HEK293 (cell line): Measurements from ENCODE around the gene C1GALT1C1L.
A peak's percentile ranks its signal among the peaks of the same experiment; 100 is the strongest.

Experiments used
- EGR2 ChIP-seq: fragments of 450-650 bp; formaldehyde crosslinking; IDR thresholded peaks from 2 replicates; pipeline ENCODE4 v1.5.1; 2016; ENCODE audit warnings: low read depth, missing biosample characterization, missing genetic modification characterization
- FEZF1 ChIP-seq: fragments of 450-650 bp; formaldehyde crosslinking; IDR thresholded peaks from 2 replicates; pipeline ENCODE4 v1.5.1; 2016; ENCODE audit warnings: missing biosample characterization, missing genetic modification characterization
- IKZF3 ChIP-seq: fragments of 450-650 bp; IDR thresholded peaks from 2 replicates; pipeline ENCODE4 v1.5.0; 2018; ENCODE audit warnings: missing biosample characterization, mild to moderate bottlenecking, missing genetic modification characterization, moderate library complexity
- KLF1 ChIP-seq: fragments of 450-650 bp; formaldehyde crosslinking; IDR thresholded peaks from 2 replicates; pipeline ENCODE4 v1.5.1; 2016; ENCODE audit warnings: missing biosample characterization, missing genetic modification characterization
- KLF9 ChIP-seq: fragments of 450-650 bp; formaldehyde crosslinking; IDR thresholded peaks from 2 replicates; pipeline ENCODE4 v1.5.1; 2016; ENCODE audit warnings: missing biosample characterization, missing genetic modification characterization, low read depth
- PATZ1 ChIP-seq: fragments of 450-650 bp; formaldehyde crosslinking; IDR thresholded peaks from 2 replicates; pipeline ENCODE4 v1.5.1; 2016; ENCODE audit warnings: missing biosample characterization, missing genetic modification characterization
- SCRT1 ChIP-seq: fragments of 450-650 bp; formaldehyde crosslinking; IDR thresholded peaks from 2 replicates; pipeline ENCODE4 v1.5.1; 2016; ENCODE audit warnings: missing biosample characterization, missing genetic modification characterization, borderline replicate concordance
- SETDB1 ChIP-seq: IDR thresholded peaks from one replicate; pipeline ENCODE4 v1.6.1; 2017; ENCODE audit warnings: mild to moderate bottlenecking, low read length, moderate library complexity, mixed read lengths; ENCODE audit not compliant: insufficient read length
- TRIM28 ChIP-seq: IDR thresholded peaks from 2 replicates; pipeline ENCODE4 v1.6.1; 2011; ENCODE audit warnings: low read length, control low read depth, borderline replicate concordance
- ZBTB1 ChIP-seq: fragments of 450-650 bp; formaldehyde crosslinking; IDR thresholded peaks from 2 replicates; pipeline ENCODE4 v1.5.1; 2016; ENCODE audit warnings: missing biosample characterization, missing genetic modification characterization
- ZEB2 ChIP-seq: fragments of 450-650 bp; formaldehyde crosslinking; IDR thresholded peaks from 2 replicates; pipeline ENCODE4 v1.5.1; 2016; ENCODE audit warnings: missing biosample characterization, missing genetic modification characterization
- ZIC2 ChIP-seq: fragments of 450-650 bp; formaldehyde crosslinking; IDR thresholded peaks from 2 replicates; pipeline ENCODE4 v1.5.1; 2016; ENCODE audit warnings: missing biosample characterization, missing genetic modification characterization
- ZNF112 ChIP-seq: fragments of 450-650 bp; formaldehyde crosslinking; IDR thresholded peaks from 2 replicates; pipeline ENCODE4 v1.5.0; 2017; ENCODE audit warnings: missing biosample characterization, missing genetic modification characterization
- ZNF132 ChIP-seq: fragments of 450-650 bp; formaldehyde crosslinking; IDR thresholded peaks from 2 replicates; pipeline ENCODE4 v1.5.1; 2017; ENCODE audit warnings: missing biosample characterization, missing genetic modification characterization, borderline replicate concordance
- ZNF140 ChIP-seq: fragments of 450-650 bp; formaldehyde crosslinking; IDR thresholded peaks from 2 replicates; pipeline ENCODE4 v1.5.1; 2016; ENCODE audit warnings: missing biosample characterization, missing genetic modification characterization
- ZNF148 ChIP-seq: fragments of 450-650 bp; formaldehyde crosslinking; IDR thresholded peaks from 2 replicates; pipeline ENCODE4 v1.5.0; 2017; ENCODE audit warnings: missing biosample characterization, missing genetic modification characterization, borderline replicate concordance
- ZNF239 ChIP-seq: fragments of 450-650 bp; formaldehyde crosslinking; IDR thresholded peaks from 2 replicates; pipeline ENCODE4 v1.5.1; 2016; ENCODE audit warnings: missing biosample characterization, missing genetic modification characterization
- ZNF26 ChIP-seq: fragments of 450-650 bp; formaldehyde crosslinking; IDR thresholded peaks from 2 replicates; pipeline ENCODE4 v1.5.1; 2016; ENCODE audit warnings: missing biosample characterization, missing genetic modification characterization
- ZNF37A ChIP-seq: fragments of 450-650 bp; IDR thresholded peaks from 2 replicates; pipeline ENCODE4 v1.5.1; 2018; ENCODE audit warnings: missing biosample characterization, missing genetic modification characterization
- ZNF510 ChIP-seq: fragments of 450-650 bp; formaldehyde crosslinking; IDR thresholded peaks from 2 replicates; pipeline ENCODE4 v1.5.1; 2018; ENCODE audit warnings: mild to moderate bottlenecking, missing genetic modification characterization, missing biosample characterization; ENCODE audit not compliant: insufficient replicate concordance
- ZNF529 ChIP-seq: fragments of 450-650 bp; formaldehyde crosslinking; IDR thresholded peaks from 2 replicates; pipeline ENCODE4 v1.5.1; 2017; ENCODE audit warnings: missing genetic modification characterization, missing biosample characterization; ENCODE audit not compliant: insufficient replicate concordance
- ZNF623 ChIP-seq: fragments of 450-650 bp; formaldehyde crosslinking; IDR thresholded peaks from 2 replicates; pipeline ENCODE4 v1.5.1; 2016; ENCODE audit warnings: missing biosample characterization, missing genetic modification characterization
- ZNF639 ChIP-seq: fragments of 450-650 bp; formaldehyde crosslinking; IDR thresholded peaks from 2 replicates; pipeline ENCODE4 v1.5.1; 2016; ENCODE audit warnings: missing biosample characterization, missing genetic modification characterization
- ZNF747 ChIP-seq: fragments of 450-650 bp; formaldehyde crosslinking; IDR thresholded peaks from 2 replicates; pipeline ENCODE4 v1.5.1; 2016; ENCODE audit warnings: missing biosample characterization, missing genetic modification characterization
- ZNF768 ChIP-seq: fragments of 450-650 bp; formaldehyde crosslinking; IDR thresholded peaks from 2 replicates; pipeline ENCODE4 v1.5.1; 2018; ENCODE audit warnings: missing biosample characterization, mild to moderate bottlenecking, missing genetic modification characterization
- TF ChIP-seq, protein P1 (sequence below): fragments of 450-650 bp; formaldehyde crosslinking; IDR thresholded peaks from 2 replicates; pipeline ENCODE4 v1.5.1; 2016; ENCODE audit warnings: missing biosample characterization, missing genetic modification characterization
- TF ChIP-seq, protein P2 (sequence below): fragments of 450-650 bp; formaldehyde crosslinking; IDR thresholded peaks from 2 replicates; pipeline ENCODE4 v1.5.1; 2016; ENCODE audit warnings: missing biosample characterization, missing genetic modification characterization

Gene C1GALT1C1L

DNA sequence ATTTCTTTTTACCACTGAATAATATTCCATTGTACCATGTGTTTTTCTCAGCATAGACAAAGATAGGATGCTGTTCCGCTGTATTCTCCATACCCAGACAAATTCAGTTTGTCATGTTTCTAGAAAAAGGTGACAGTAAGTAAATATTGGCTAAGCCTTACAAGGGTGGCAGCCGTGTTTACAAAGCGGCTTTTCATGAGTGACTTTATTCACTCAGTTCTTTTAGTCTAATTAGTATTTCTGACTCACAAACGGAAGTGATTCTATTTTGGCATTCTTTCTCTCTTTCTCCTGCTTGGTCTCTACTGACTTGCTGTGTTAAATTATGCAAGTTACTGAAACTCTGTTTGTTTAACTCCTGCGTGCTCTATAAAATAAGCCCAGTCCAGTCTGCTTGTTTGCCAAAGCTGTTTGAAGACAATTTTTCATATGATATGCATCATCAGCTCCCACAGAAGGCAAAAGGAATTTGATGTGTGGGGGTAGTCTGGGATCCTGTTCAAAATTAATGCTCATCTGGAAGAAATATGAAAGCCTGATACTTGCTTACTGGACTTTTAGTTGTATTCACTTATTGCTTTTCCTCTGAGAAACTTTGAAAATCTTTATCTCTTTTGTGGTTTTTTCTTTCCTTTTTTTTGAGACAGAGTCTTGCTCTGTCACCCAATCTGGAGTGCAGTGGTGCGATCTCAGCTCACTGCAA lies 41.5 kb downstream of the C1GALT1C1L start (continued):
- TF ChIP-seq TRIM28, result no peak
- no peak for TF ChIP-seq ZNF747 (tag by site-specific recombination)
- TF ChIP-seq PATZ1, result 0 out of 2 replicates have a peak, but pooled peaks have one; percentile 9
- peak; percentile 70 for TF ChIP-seq IKZF3 (tag by site-specific recombination)
- TF ChIP-seq, protein P1, sequence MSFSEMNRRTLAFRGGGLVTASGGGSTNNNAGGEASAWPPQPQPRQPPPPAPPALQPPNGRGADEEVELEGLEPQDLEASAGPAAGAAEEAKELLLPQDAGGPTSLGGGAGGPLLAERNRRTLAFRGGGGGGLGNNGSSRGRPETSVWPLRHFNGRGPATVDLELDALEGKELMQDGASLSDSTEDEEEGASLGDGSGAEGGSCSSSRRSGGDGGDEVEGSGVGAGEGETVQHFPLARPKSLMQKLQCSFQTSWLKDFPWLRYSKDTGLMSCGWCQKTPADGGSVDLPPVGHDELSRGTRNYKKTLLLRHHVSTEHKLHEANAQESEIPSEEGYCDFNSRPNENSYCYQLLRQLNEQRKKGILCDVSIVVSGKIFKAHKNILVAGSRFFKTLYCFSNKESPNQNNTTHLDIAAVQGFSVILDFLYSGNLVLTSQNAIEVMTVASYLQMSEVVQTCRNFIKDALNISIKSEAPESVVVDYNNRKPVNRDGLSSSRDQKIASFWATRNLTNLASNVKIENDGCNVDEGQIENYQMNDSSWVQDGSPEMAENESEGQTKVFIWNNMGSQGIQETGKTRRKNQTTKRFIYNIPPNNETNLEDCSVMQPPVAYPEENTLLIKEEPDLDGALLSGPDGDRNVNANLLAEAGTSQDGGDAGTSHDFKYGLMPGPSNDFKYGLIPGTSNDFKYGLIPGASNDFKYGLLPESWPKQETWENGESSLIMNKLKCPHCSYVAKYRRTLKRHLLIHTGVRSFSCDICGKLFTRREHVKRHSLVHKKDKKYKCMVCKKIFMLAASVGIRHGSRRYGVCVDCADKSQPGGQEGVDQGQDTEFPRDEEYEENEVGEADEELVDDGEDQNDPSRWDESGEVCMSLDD (tag by site-specific recombination), result no peak
- peak; percentile 76; the same call in 1 of the 2 replicates for TF ChIP-seq ZBTB1 (tag by site-specific recombination)
- TF ChIP-seq ZNF529 (tag by site-specific recombination), result no peak
- TF ChIP-seq ZNF639 (tag by site-specific recombination), result peak; percentile 52; the same call in 1 of the 2 replicates
- no peak for TF ChIP-seq ZNF510 (tag by site-specific recombination)
- TF ChIP-seq ZNF26 (tag by site-specific recombination), result no peak
- TF ChIP-seq ZIC2 (tag by site-specific recombination), result no peak
- TF ChIP-seq, protein P2, sequence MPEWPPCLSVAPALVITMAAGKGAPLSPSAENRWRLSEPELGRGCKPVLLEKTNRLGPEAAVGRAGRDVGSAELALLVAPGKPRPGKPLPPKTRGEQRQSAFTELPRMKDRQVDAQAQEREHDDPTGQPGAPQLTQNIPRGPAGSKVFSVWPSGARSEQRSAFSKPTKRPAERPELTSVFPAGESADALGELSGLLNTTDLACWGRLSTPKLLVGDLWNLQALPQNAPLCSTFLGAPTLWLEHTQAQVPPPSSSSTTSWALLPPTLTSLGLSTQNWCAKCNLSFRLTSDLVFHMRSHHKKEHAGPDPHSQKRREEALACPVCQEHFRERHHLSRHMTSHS (tag by site-specific recombination), result no peak
- TF ChIP-seq ZNF112 (tag by site-specific recombination), result no peak
- TF ChIP-seq ZNF140 (tag by site-specific recombination), result no peak
- no peak for TF ChIP-seq ZNF148 (tag by site-specific recombination)
- peak; percentile 53 for TF ChIP-seq FEZF1
- TF ChIP-seq ZNF132 (tag by site-specific recombination), result no peak
- TF ChIP-seq ZNF768 (tag by site-specific recombination), result no peak
- no peak for TF ChIP-seq SETDB1
- peak; percentile 87 for TF ChIP-seq ZEB2 (tag by site-specific recombination)
- no peak for TF ChIP-seq ZNF239 (tag by site-specific recombination)
- TF ChIP-seq KLF9 (tag by site-specific recombination), result no peak
- TF ChIP-seq EGR2 (tag by site-specific recombination), result no peak
- TF ChIP-seq KLF1 (tag by site-specific recombination), result peak; percentile 62; the same call in 1 of the 2 replicates
- TF ChIP-seq ZNF37A (tag by site-specific recombination), result no peak
- TF ChIP-seq ZNF623 (tag by site-specific recombination), result no peak
- TF ChIP-seq SCRT1 (tag by site-specific recombination), result no peak
